HCT116 (cell line): ENCODE measurements around the gene PLOD1.

Source experiments
- CTCF ChIP-seq, 3 experiments: fragments of 200-600 bp in 1 of 3; sonication (generic) in 1 of 3; IDR thresholded peaks in 2 of 3; conservative IDR thresholded peaks in 1 of 3; 2 replicates each; pipeline ENCODE4 v1.5.1; 2012 to 2017; ENCODE audit warnings: low read depth in 2 of 3, low read length in 2 of 3, antibody characterized with exemption in 1 of 3, borderline replicate concordance in 1 of 3, control low read depth in 1 of 3, mild to moderate bottlenecking in 1 of 3, mixed read lengths in 1 of 3, mixed run types in 1 of 3, moderate library complexity in 1 of 3; ENCODE audit not compliant: insufficient read depth in 1 of 3
- EGR1 ChIP-seq: IDR thresholded peaks from 2 replicates; pipeline ENCODE4 v1.6.1; 2012; ENCODE audit warnings: low read depth
- EZH2 ChIP-seq: fragments of 200-600 bp; sonication (generic); IDR thresholded peaks from 2 replicates; pipeline ENCODE4 v1.6.1; 2017; ENCODE audit warnings: antibody characterized with exemption, mixed run types
- EZH2phosphoT487 ChIP-seq: fragments of 200-600 bp; IDR thresholded peaks from 2 replicates; pipeline ENCODE4 v1.6.1; 2018; ENCODE audit warnings: antibody characterized with exemption, borderline replicate concordance
- MAX ChIP-seq: IDR thresholded peaks from 2 replicates; pipeline ENCODE4 v1.6.1; 2012
- RAD21 ChIP-seq: IDR thresholded peaks from 2 replicates; pipeline ENCODE4 v1.6.1; 2012; ENCODE audit warnings: low read depth, mild to moderate bottlenecking
- REST ChIP-seq: IDR thresholded peaks from 2 replicates; pipeline ENCODE4 v1.6.1; 2012; ENCODE audit warnings: low read depth
- YY1 ChIP-seq: IDR thresholded peaks from 2 replicates; pipeline ENCODE4 v1.6.1; 2011; ENCODE audit warnings: low read length, low read depth, moderate library complexity, mild to moderate bottlenecking; ENCODE audit not compliant: insufficient replicate concordance; ENCODE audit errors: extremely low read depth

- no peak for TF ChIP-seq YY1
- no peak for TF ChIP-seq MAX
- TF ChIP-seq EZH2phosphoT487 = no peak
- TF ChIP-seq CTCF (IDR thresholded peaks at IDR 0.05 in 2 of 3, conservative IDR thresholded peaks at IDR 0.05 in 1 of 3; ENCODE audit: borderline replicate concordance in 1 of 3, insufficient read depth in 1 of 3, low read depth in 2 of 3, low read length in 2 of 3) = peak in 2 of 3 experiments; percentile 73 to 78; a peak in 4 of 6 replicates
- no peak for TF ChIP-seq RAD21
- no peak for TF ChIP-seq REST
- no peak for TF ChIP-seq EGR1
- TF ChIP-seq EZH2 = no peak
Observed at GRCh38 chr1:11907275-11908094, 27.0 kb upstream of the PLOD1 start.
